D721Med (cell line): ENCODE data around the gene CD14.

Experiments
- DNase-seq: peaks from one replicate; pipeline ENCODE4 v3.0.0; 2011; ENCODE audit warnings: low spot score; ENCODE audit not compliant: insufficient read length
- FAIRE-seq: peaks from 2 replicates; lab custom pipeline; 2011; peaks lifted over from hg19 to GRCh38; lab: Jason Lieb, UNC
- TF ChIP-seq, protein P1 (sequence below): IDR thresholded peaks from 2 replicates; pipeline ENCODE4 v1.5.1; 2012; ENCODE audit warnings: mild to moderate bottlenecking, control low read depth; ENCODE audit not compliant: insufficient read depth; ENCODE audit errors: missing control alignments

The CD14 gene

DNA sequence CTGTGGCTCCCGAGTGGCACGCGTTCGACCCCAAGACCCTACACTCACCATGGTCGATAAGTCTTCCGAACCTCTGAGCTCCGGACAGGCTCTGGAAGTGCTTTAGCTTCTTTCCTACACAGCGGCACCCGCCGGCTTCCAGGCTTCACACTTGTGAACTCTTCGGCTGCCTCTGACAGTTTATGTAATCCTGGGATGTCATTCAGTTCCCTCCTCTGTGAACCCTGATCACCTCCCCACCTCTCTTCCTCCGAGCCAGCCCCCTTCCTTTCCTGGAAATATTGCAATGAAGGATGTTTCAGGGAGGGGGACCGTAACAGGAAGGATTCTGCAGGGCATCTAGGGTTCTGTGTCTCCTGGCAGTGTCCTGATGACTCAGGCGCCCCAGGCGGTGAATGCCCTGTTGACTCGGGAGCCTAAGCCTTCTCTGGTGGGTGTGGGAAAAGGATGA, at the start of gene CD14:
Gene CD14 (minus strand): TSS at position 155 of the 451 bp plus-strand sequence. CDS start 104 bp downstream, at position 51.
- DNase-seq, result no peak
- TF ChIP-seq, protein P1, sequence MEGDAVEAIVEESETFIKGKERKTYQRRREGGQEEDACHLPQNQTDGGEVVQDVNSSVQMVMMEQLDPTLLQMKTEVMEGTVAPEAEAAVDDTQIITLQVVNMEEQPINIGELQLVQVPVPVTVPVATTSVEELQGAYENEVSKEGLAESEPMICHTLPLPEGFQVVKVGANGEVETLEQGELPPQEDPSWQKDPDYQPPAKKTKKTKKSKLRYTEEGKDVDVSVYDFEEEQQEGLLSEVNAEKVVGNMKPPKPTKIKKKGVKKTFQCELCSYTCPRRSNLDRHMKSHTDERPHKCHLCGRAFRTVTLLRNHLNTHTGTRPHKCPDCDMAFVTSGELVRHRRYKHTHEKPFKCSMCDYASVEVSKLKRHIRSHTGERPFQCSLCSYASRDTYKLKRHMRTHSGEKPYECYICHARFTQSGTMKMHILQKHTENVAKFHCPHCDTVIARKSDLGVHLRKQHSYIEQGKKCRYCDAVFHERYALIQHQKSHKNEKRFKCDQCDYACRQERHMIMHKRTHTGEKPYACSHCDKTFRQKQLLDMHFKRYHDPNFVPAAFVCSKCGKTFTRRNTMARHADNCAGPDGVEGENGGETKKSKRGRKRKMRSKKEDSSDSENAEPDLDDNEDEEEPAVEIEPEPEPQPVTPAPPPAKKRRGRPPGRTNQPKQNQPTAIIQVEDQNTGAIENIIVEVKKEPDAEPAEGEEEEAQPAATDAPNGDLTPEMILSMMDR, result no peak
- FAIRE-seq, result no peak

DNA sequence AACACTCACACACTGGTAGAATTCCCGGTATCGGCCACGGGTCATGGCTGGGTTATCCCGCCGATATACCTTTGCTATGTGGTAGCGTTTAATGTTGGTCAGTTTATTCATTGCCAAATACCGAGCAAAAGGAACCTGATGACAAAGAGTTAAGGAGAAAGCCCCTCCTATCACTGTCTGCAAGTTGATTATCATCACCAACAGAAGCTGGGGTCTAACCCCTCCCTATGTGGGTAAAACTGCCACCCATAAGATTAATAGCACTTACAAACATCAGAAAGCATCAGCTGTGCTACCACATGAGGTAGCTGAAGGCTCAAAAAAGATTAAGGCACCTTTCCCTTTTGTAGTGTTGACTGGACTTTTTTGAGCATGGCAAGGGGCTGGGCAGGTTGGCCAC, 46.0 kb upstream of the CD14 start:
- TF ChIP-seq, protein P1, result no peak
- DNase-seq (no peak), FAIRE-seq (no peak)

DNA sequence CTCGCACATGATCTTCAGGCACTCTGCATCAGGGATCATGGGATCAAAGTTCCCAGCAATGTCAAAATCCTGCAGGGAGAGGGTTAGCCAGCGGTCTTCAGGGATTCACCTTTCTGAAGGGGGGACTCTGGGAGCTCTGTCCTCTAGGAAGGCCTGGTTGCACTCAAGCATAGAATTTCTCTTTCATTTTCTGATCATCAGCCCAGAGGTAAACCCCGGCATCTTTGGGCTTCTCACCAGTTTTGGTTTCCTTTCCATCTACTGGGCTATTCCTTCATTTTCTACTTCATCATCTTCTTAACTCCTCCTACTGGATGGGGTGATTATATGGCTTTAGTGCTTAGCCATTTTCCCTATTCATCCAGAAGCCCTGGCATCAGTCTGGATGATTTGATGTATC, 45.0 kb upstream of the CD14 start:
- TF ChIP-seq, protein P1, result no peak
- FAIRE-seq (no peak), DNase-seq (no peak)

DNA sequence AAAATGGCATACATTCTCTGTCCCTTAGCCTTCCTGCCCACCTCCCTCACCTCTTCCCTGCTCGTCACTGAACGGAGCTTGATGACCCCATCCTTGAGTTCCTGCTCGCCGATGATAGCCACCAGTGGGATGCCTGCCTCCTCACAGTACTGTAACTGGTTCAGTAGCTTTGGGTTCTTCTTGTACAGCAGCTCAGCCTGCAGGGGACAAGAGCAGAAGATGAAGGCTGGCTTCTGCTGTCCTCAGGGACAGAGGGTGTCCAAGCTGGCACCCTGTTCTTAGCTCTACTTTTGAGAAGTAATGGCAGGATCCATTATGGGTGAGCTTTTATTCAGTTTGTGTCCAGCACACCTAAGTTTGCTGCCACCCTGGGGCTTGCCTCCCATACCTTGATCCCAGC, 41.7 kb upstream of the CD14 start:
- FAIRE-seq, result no peak
- DNase-seq, result no peak
- TF ChIP-seq, protein P1, result no peak

DNA sequence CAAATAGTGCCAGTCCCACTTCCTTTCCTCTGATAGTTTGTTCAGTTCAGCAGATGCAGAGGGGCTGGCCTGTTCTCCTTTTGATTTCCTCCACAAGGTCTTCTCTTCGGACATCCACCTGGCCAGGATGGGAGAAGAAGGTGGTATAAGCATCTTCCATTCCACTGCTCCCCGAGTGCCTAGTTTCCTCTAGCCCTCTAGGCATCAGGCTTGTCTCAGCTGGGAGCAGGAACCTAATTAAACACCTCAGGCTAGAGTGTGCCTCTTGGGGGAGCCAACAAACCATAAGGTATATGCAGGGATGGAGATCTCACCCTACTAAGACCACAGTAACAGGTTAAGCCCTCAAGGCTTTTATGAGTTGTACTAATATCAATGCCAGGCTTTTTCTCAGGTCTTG, 41.2 kb upstream of the CD14 start:
- no peak for FAIRE-seq
- DNase-seq, result no peak
- TF ChIP-seq, protein P1, result no peak

DNA sequence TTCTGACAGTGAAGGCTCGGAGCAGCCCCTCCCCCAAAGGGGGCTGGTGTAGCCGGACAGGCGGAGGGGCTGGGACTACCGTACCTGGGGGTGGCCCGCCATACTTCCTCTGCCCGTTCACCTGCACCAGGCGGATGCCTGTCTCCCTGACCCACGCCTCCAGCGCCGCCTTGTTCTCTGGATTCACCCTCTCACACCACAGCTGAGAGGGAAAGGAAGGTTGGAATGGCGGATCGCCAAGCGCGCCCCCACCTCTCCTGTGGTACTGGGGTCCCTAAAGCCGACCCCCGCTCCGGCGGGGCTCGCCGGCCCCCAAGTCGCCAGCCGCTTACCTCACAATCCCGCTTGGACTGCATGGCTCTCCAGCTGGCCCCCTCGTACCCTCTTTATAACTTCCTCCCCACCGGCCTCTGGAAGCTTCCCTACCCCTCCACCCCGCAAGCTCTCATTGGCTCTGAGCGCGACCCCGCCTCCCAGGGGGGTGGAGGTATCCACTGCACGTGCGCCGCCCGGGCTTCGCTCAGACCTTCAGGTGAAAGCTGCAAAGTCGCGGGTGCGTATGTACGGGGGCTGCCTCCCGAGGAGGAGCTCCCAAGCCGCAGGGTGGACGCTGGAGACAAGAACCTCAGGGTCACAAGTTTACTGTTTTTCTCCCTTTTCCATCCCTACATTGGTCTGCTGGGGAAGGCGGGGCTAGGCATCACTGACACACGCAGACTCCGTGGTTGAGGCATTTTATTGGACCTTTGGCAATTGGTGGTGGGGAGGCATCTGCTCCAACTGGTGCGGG, 40.4 kb upstream of the CD14 start, which contains the start of gene DND1:
Gene DND1 (minus strand): TSS at position 390 of the 790 bp plus-strand sequence. CDS start 34 bp downstream, at position 356.
- no peak for DNase-seq
- TF ChIP-seq, protein P1, result no peak
- no peak for FAIRE-seq
